ENCODE results near the gene ZFAND2A.
"Not testable (repeated sequence)": the region's sequence is repeated elsewhere in the genome, so short reads cannot be mapped to it uniquely, and the experiment has no call there.

Gene ZFAND2A

GRCh38 chr7:1163121-1163520 is 3.1 kb upstream of the ZFAND2A start:
- no peak for ATAC-seq (ENCODE audit: low read depth)
- Histone ChIP-seq H3K4me1 (ENCODE audit: insufficient read depth, poor library complexity, severe bottlenecking) (no peaks in the 10 kb centered on the region), H3K36me3 (ENCODE audit: low read depth) (peaks cover 5% of the 10 kb centered on the region; the same call in 1 of the 2 replicates), H3K4me3 (ENCODE audit: severe bottlenecking) (no peak overlapping the region), H3K27ac (ENCODE audit: poor library complexity, severe bottlenecking) (no peak overlapping the region), H3K9me3 (ENCODE audit: severe bottlenecking) (no peaks in the 10 kb centered on the region), H3K27me3 (ENCODE audit: insufficient read depth, poor library complexity, severe bottlenecking) (no peaks in the 10 kb centered on the region)
- TF ChIP-seq CTCF (IDR thresholded peaks at IDR 0.05; ENCODE audit: poor library complexity, severe bottlenecking), result no peak
- DNase-seq (ENCODE audit: low spot score), result no peak

- DNase-seq (ENCODE audit: low spot score) (no peak), ATAC-seq (ENCODE audit: low read depth) (peak; percentile 24; the same call in 1 of the 3 replicates)
These were observed 650 bp upstream of the ZFAND2A start for GRCh38 chr7:1160670-1161021.

GRCh38 chr7:1159231-1159630 is 765 bp downstream of the ZFAND2A start:
- H3K9me3 ChIP-seq (ENCODE audit: severe bottlenecking); DNase-seq (ENCODE audit: low spot score); H3K27me3 ChIP-seq (ENCODE audit: insufficient read depth, poor library complexity, severe bottlenecking); H3K27ac ChIP-seq (ENCODE audit: poor library complexity, severe bottlenecking); ATAC-seq (ENCODE audit: low read depth); H3K4me1 ChIP-seq (ENCODE audit: insufficient read depth, poor library complexity, severe bottlenecking): not testable (repeated sequence)
- H3K4me3 ChIP-seq (ENCODE audit: severe bottlenecking), result peak overlapping the region; percentile 43
- H3K36me3 ChIP-seq (ENCODE audit: low read depth), result peaks cover 36% of the 10 kb centered on the region

More at GRCh38 chr7:1160670-1161021, 650 bp upstream of the ZFAND2A start:
- H3K27me3 ChIP-seq (ENCODE audit: insufficient read depth, poor library complexity, severe bottlenecking), result no peaks in the 10 kb centered on the region
- H3K36me3 ChIP-seq (ENCODE audit: low read depth), result peaks cover 22% of the 10 kb centered on the region
- peak overlapping the region; percentile 42 for H3K27ac ChIP-seq (ENCODE audit: poor library complexity, severe bottlenecking)
- H3K4me1 ChIP-seq (ENCODE audit: insufficient read depth, poor library complexity, severe bottlenecking), result peaks cover 5% of the 10 kb centered on the region
- H3K9me3 ChIP-seq (ENCODE audit: severe bottlenecking), result no peaks in the 10 kb centered on the region
- H3K4me3 ChIP-seq (ENCODE audit: severe bottlenecking), result peak overlapping the region; percentile 85
- no peak for TF ChIP-seq CTCF (IDR thresholded peaks at IDR 0.05; ENCODE audit: poor library complexity, severe bottlenecking)

- Histone ChIP-seq H3K4me3 (ENCODE audit: severe bottlenecking) (peak overlapping the region; percentile 43), H3K4me1 (ENCODE audit: insufficient read depth, poor library complexity, severe bottlenecking) (peaks cover 5% of the 10 kb centered on the region), H3K36me3 (ENCODE audit: low read depth) (peaks cover 44% of the 10 kb centered on the region), H3K9me3 (ENCODE audit: severe bottlenecking) (no peaks in the 10 kb centered on the region), H3K27me3 (ENCODE audit: insufficient read depth, poor library complexity, severe bottlenecking) (no peaks in the 10 kb centered on the region), H3K27ac (ENCODE audit: poor library complexity, severe bottlenecking) (no peak overlapping the region)
- ATAC-seq (ENCODE audit: low read depth), result no peak
- no peak for DNase-seq (ENCODE audit: low spot score)
- TF ChIP-seq CTCF (IDR thresholded peaks at IDR 0.05; ENCODE audit: poor library complexity, severe bottlenecking), result no peak
These were observed 1.5 kb downstream of the ZFAND2A start for GRCh38 chr7:1158203-1159126.

- no peak overlapping the region for H3K4me3 ChIP-seq (ENCODE audit: severe bottlenecking)
- H3K27me3 ChIP-seq (ENCODE audit: insufficient read depth, poor library complexity, severe bottlenecking), result no peaks in the 10 kb centered on the region
- no peak for TF ChIP-seq CTCF (IDR thresholded peaks at IDR 0.05; ENCODE audit: poor library complexity, severe bottlenecking)
- peak overlapping the region; percentile 35 for H3K27ac ChIP-seq (ENCODE audit: poor library complexity, severe bottlenecking)
- DNase-seq (ENCODE audit: low spot score) (no peak), ATAC-seq (ENCODE audit: low read depth) (peak; percentile 33)
- H3K4me1 ChIP-seq (ENCODE audit: insufficient read depth, poor library complexity, severe bottlenecking), result peaks cover 5% of the 10 kb centered on the region
- no peaks in the 10 kb centered on the region for H3K9me3 ChIP-seq (ENCODE audit: severe bottlenecking)
- H3K36me3 ChIP-seq (ENCODE audit: low read depth), result peaks cover 50% of the 10 kb centered on the region
These were observed 3.0 kb downstream of the ZFAND2A start for GRCh38 chr7:1156782-1157535.

- H3K36me3 ChIP-seq (ENCODE audit: low read depth), result peaks cover 54% of the 10 kb centered on the region
- not testable (repeated sequence) for H3K4me1 ChIP-seq (ENCODE audit: insufficient read depth, poor library complexity, severe bottlenecking); H3K9me3 ChIP-seq (ENCODE audit: severe bottlenecking); DNase-seq (ENCODE audit: low spot score); H3K4me3 ChIP-seq (ENCODE audit: severe bottlenecking); ATAC-seq (ENCODE audit: low read depth); H3K27me3 ChIP-seq (ENCODE audit: insufficient read depth, poor library complexity, severe bottlenecking)
- peak overlapping the region; percentile 35 for H3K27ac ChIP-seq (ENCODE audit: poor library complexity, severe bottlenecking)
These were observed 3.9 kb downstream of the ZFAND2A start for GRCh38 chr7:1155818-1156781.

Measured in RWPE2 (cell line).